AG09309 (cell line): ENCODE measurements around the gene EEF2K.

Experiments
- DNase-seq: peaks from one replicate; pipeline ENCODE4 v3.0.0-alpha.2; 2010; ENCODE audit warnings: low read depth
- H3K4me3 ChIP-seq: 2 replicates; pipeline ENCODE4 v1.5.1; 2011; ENCODE audit warnings: mild to moderate bottlenecking, low read depth, low read length, moderate library complexity; ENCODE audit not compliant: control insufficient read depth
- TF ChIP-seq, protein P1 (sequence below): IDR thresholded peaks from 2 replicates; pipeline ENCODE4 v1.5.1; 2011; ENCODE audit warnings: mild to moderate bottlenecking, low read depth, low read length, inconsistent platforms; ENCODE audit not compliant: insufficient read depth, control insufficient read depth; ENCODE audit errors: missing control alignments

EEF2K gene

DNA sequence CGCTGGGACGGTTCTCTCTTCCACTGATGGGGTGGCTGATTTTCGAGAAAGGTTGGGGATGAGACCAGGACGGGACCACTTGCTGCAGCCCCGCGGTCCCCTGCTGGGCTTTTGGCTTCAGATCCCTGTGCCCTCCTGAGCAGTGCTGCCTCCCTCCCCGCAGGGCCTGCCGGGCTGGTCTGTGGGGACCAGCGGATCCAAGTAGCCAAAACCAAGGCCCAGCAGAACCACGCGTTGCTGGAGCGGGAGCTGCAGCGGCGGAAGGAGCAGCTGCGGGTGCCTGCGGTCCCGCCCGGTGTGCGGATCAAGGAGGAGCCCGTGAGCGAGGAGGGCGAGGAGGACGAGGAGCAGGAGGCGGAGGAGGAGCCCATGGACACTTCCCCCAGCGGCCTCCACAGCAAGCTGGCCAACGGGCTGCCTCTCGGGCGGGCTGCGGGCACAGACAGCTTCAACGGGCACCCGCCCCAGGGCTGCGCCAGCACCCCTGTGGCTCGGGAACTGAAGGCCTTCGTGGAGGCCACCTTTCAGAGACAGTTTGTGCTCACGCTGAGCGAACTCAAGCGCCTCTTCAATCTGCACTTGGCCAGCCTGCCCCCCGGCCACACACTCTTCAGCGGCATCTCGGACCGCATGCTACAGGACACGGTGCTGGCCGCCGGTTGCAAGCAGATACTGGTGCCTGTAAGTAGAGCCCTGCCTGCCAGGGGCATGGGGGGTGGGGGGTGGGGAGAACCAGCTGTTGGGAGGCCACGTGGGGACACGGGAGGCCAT lies 119.7 kb downstream of the EEF2K start:
- H3K4me3 ChIP-seq: no peak overlapping the region
- TF ChIP-seq, protein P1, sequence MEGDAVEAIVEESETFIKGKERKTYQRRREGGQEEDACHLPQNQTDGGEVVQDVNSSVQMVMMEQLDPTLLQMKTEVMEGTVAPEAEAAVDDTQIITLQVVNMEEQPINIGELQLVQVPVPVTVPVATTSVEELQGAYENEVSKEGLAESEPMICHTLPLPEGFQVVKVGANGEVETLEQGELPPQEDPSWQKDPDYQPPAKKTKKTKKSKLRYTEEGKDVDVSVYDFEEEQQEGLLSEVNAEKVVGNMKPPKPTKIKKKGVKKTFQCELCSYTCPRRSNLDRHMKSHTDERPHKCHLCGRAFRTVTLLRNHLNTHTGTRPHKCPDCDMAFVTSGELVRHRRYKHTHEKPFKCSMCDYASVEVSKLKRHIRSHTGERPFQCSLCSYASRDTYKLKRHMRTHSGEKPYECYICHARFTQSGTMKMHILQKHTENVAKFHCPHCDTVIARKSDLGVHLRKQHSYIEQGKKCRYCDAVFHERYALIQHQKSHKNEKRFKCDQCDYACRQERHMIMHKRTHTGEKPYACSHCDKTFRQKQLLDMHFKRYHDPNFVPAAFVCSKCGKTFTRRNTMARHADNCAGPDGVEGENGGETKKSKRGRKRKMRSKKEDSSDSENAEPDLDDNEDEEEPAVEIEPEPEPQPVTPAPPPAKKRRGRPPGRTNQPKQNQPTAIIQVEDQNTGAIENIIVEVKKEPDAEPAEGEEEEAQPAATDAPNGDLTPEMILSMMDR: no peak
- no peak for DNase-seq

DNA sequence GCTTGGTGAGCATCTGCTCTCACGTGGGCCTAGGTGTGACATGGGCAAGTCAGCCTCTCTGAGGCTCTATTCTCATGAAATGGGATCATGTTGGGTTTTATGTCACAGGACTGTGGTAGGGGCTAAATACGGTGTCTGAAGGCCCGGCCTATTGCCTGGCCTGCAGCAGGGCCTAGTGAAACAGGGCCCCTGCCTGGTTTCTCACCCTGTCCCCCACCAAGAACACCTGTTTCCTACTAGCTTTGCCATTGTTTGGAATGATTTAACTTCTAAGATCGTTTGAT lies 120.2 kb downstream of the EEF2K start:
- no peak overlapping the region for H3K4me3 ChIP-seq
- DNase-seq: no peak
- TF ChIP-seq, protein P1: no peak

DNA sequence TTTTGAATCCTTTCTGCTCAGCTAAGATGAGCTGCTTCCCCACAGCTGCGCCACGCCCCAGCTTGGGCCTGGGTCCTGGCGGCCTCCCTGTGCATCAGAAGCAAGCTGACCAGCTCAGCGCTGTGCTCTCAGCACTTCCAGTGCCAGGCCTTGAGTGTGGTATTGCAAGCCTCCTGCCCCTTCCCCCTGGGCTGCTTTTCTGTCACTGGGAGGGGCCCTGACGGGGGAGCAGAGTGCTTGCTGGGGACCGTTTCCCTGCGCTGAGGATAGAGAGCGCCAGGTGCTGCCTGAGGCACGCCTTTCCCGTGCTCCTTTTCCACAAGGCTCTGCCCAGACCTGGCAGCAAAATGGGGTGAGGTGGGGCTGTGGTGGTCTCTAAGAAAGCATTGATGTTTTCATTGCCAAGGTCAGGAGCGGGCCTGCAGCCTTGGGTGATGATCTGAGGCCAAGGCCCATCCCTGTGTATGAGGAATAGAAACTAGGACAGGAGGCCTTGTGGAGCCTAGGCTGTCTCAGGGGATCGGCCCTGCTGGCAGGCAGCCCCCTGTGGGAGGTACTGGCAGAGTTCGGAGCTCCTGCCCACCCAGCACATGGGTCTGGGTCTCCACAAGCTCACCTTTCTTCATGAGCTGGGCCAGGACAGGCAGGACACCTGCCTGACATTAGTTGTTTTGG lies 120.8 kb downstream of the EEF2K start:
- DNase-seq: no peak
- no peak overlapping the region for H3K4me3 ChIP-seq

DNA sequence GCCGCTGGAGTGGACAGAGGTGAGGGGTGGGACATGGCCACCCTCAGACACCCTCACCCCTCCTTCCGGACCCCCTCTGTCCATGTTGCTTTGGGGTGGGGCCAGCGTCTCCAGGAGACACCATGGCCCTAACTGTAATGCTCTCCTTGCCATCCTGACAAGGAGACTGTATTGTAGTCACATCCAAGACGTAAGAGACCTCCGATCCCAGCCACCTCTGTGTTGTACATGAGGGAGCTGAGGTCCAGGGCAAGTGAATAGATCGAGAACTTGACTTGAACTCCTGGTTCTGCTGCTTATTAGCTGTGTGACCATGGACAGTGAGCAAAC lies 121.3 kb downstream of the EEF2K start:
- TF ChIP-seq, protein P1: no peak
- no peak overlapping the region for H3K4me3 ChIP-seq
- no peak for DNase-seq

More for the DNA sequence above, 120.8 kb downstream of the EEF2K start:
- TF ChIP-seq, protein P1: no peak

DNA sequence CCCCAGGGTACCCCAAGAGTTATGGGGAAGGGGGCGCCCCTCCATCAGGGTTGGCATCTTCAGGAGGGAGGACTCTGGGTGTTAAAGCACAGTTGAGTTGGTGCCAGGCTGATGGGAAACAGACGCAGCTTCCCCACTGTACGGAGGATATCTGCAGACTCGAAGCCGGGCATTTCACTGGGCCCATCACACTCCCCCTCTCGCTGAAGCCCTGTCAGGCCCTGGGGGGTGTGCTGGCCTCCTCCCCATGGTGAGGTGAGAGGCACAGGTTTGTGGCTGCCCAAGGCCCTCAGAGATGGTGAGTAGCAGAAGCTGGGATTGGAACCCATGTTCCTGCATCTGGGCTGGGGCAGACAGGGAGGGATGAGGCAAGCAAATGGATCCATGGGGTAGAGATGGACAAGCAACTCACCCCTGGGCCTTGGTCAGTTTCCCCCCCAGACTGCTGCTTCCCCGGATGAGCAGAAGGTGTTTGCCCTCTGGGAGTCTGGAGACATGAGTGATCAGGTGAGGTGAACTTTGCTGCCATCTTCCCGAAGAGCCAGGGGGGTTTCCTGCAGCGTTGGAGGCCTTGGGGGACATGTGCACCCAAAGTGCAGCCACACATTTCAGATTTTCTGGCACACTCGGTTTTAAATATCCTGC lies 122.1 kb downstream of the EEF2K start:
- DNase-seq: no peak
- no peak overlapping the region for H3K4me3 ChIP-seq
- TF ChIP-seq, protein P1: no peak

DNA sequence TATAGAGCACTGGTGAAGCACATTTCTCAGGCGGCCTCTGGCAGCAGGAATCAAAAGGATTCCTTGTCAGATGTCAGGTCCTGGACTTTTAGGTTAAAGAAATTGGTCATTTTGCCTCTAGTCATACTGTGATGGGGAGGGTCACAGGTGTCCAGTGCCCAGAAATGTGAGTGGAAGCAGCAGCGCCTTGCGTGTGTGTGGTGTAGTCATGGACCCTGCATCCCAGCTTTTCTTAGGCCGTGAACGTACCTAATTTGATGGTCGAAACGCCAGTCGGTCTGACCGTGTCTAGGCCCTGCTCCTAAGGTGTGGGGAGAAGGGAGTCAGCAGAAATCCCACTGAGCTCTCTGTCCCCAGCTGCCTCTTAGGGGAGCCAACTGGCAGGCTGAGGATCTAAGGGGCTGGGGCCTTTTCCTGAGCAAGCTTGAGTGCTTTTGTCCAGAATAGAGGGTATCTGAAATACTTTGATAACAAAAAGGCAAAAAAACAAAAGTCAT lies 123.2 kb downstream of the EEF2K start:
- H3K4me3 ChIP-seq: no peak overlapping the region

More for the DNA sequence above, 123.2 kb downstream of the EEF2K start:
- no peak for DNase-seq
- TF ChIP-seq, protein P1: no peak
